GM18526 (cell line): ENCODE measurements around the gene KLHL22.

ENCODE experiments used
- POLR2A ChIP-seq: IDR thresholded peaks from 3 replicates; pipeline ENCODE4 v1.6.1; 2011; ENCODE audit not compliant: insufficient read length; ENCODE audit errors: extremely low read depth

KLHL22 gene

GRCh38 chr22:20528405-20528978 is 32.9 kb upstream of the KLHL22 start:
- no peak for TF ChIP-seq POLR2A

GRCh38 chr22:20526628-20527355 is 31.2 kb upstream of the KLHL22 start:
- no peak for TF ChIP-seq POLR2A

GRCh38 chr22:20526305-20526627 is 30.7 kb upstream of the KLHL22 start:
- no peak for TF ChIP-seq POLR2A

- no peak for TF ChIP-seq POLR2A
Measured at GRCh38 chr22:20525048-20525447, 29.5 kb upstream of the KLHL22 start.

- TF ChIP-seq POLR2A, result no peak
Measured at GRCh38 chr22:20524004-20524481, 28.4 kb upstream of the KLHL22 start.

- no peak for TF ChIP-seq POLR2A
Measured at GRCh38 chr22:20523086-20523983, 27.7 kb upstream of the KLHL22 start.

- TF ChIP-seq POLR2A, result no peak
Measured at GRCh38 chr22:20522134-20523004, 26.8 kb upstream of the KLHL22 start.

- TF ChIP-seq POLR2A, result no peak
Measured at GRCh38 chr22:20520093-20520511, 24.5 kb upstream of the KLHL22 start.

GRCh38 chr22:20519558-20519957 is 24.0 kb upstream of the KLHL22 start:
- TF ChIP-seq POLR2A, result no peak

- TF ChIP-seq POLR2A, result no peak
Measured at GRCh38 chr22:20517841-20518592, 22.4 kb upstream of the KLHL22 start.

GRCh38 chr22:20517422-20517821 is 21.8 kb upstream of the KLHL22 start:
- no peak for TF ChIP-seq POLR2A

- TF ChIP-seq POLR2A, result no peak
Measured at GRCh38 chr22:20516399-20516798, 20.8 kb upstream of the KLHL22 start.

GRCh38 chr22:20514658-20515406 is 19.2 kb upstream of the KLHL22 start:
- TF ChIP-seq POLR2A, result no peak

- no peak for TF ChIP-seq POLR2A
Measured at GRCh38 chr22:20511578-20512229, 16.1 kb upstream of the KLHL22 start.
